Measurements from ENCODE around the gene CEP112.
"Not testable (repeated sequence)": the region's sequence is repeated elsewhere in the genome, so short reads cannot be mapped to it uniquely, and the experiment has no call there.

Gene CEP112

GRCh38 chr17:65868881-65869280 is 323.1 kb downstream of the CEP112 start:
- no peak for DNase-seq

- no peak for DNase-seq
These were observed 324.9 kb downstream of the CEP112 start for GRCh38 chr17:65867014-65867413.

- no peak for DNase-seq
These were observed 326.1 kb downstream of the CEP112 start for GRCh38 chr17:65865715-65866425.

GRCh38 chr17:65864394-65864793 is 327.5 kb downstream of the CEP112 start:
- no peak for DNase-seq

GRCh38 chr17:65857718-65858117 is 334.2 kb downstream of the CEP112 start:
- DNase-seq = no peak

GRCh38 chr17:65856865-65857264 is 335.1 kb downstream of the CEP112 start:
- no peak for DNase-seq

GRCh38 chr17:65855675-65856074 is 336.3 kb downstream of the CEP112 start:
- DNase-seq = no peak

GRCh38 chr17:65855245-65855644 is 336.7 kb downstream of the CEP112 start:
- DNase-seq = no peak

GRCh38 chr17:65853816-65854215 is 338.1 kb downstream of the CEP112 start:
- no peak for DNase-seq

GRCh38 chr17:65852911-65853310 is 339.0 kb downstream of the CEP112 start:
- DNase-seq = no peak

GRCh38 chr17:65851965-65852736 is 339.8 kb downstream of the CEP112 start:
- no peak for DNase-seq

- no peak for DNase-seq
These were observed 341.4 kb downstream of the CEP112 start for GRCh38 chr17:65850486-65850885.

GRCh38 chr17:65848751-65849150 is 343.2 kb downstream of the CEP112 start:
- no peak for DNase-seq

GRCh38 chr17:65841089-65841488 is 350.8 kb downstream of the CEP112 start:
- no peak for DNase-seq

GRCh38 chr17:65837232-65837631 is 354.7 kb downstream of the CEP112 start:
- DNase-seq = not testable (repeated sequence)

GRCh38 chr17:65833214-65833613 is 358.7 kb downstream of the CEP112 start:
- no peak for DNase-seq

- no peak for DNase-seq
These were observed 361.6 kb downstream of the CEP112 start for GRCh38 chr17:65830356-65830755.

GRCh38 chr17:65826577-65826976 is 365.4 kb downstream of the CEP112 start:
- not testable (repeated sequence) for DNase-seq

GRCh38 chr17:65824901-65825300 is 367.0 kb downstream of the CEP112 start:
- DNase-seq = no peak

GRCh38 chr17:65823713-65824112 is 368.2 kb downstream of the CEP112 start:
- no peak for DNase-seq

- DNase-seq = no peak
These were observed 371.1 kb downstream of the CEP112 start for GRCh38 chr17:65820811-65821210.

GRCh38 chr17:65820306-65820705 is 371.6 kb downstream of the CEP112 start:
- no peak for DNase-seq

- DNase-seq = no peak
These were observed 372.1 kb downstream of the CEP112 start for GRCh38 chr17:65819810-65820209.

- DNase-seq = no peak
These were observed 374.0 kb downstream of the CEP112 start for GRCh38 chr17:65817951-65818350.

Measured in SHP77 (cell line).